GM23338 (cell line): ENCODE data around the gene DAB1. TPM values are rescaled to one million over a fixed set of nuclear protein-coding genes. Genes with fewer than 3 reads are reported as not detected.

Experiments
- ATAC-seq: fragments of 200-7000 bp; cut with Tn5 transposase; 3 replicates; pipeline ENCODE4 v1.9.1; 2020
- DNase-seq: peaks from one replicate; pipeline ENCODE4 v3.0.0-alpha.2; 2015; ENCODE audit warnings: low spot score
- H2AFZ ChIP-seq: fragments of 200-600 bp; sonication (generic); 2 replicates; pipeline ENCODE4 v1.8.0; 2016; ENCODE audit warnings: antibody characterized with exemption, mild to moderate bottlenecking, moderate library complexity
- H3F3A ChIP-seq: fragments of 200-600 bp; sonication (generic); replicated peaks from 2 replicates; pipeline ENCODE4 v1.8.0; 2017; ENCODE audit warnings: antibody characterized with exemption, mixed run types, low read depth
- H3K27ac ChIP-seq: fragments of 200-600 bp; sonication (generic); 2 replicates; pipeline ENCODE4 v1.6.1; 2016; ENCODE audit warnings: low read depth
- H3K27me3 ChIP-seq: fragments of 200-600 bp; sonication (generic); 2 replicates; pipeline ENCODE4 v1.8.0; 2016; ENCODE audit warnings: mild to moderate bottlenecking, mixed run types, moderate library complexity; ENCODE audit not compliant: insufficient read depth
- H3K36me3 ChIP-seq: fragments of 200-600 bp; sonication (generic); 2 replicates; pipeline ENCODE4 v1.8.0; 2016; ENCODE audit warnings: mild to moderate bottlenecking; ENCODE audit not compliant: insufficient read depth
- H3K4me1 ChIP-seq: fragments of 200-600 bp; sonication (generic); 2 replicates; pipeline ENCODE4 v1.8.0; 2016; ENCODE audit warnings: mild to moderate bottlenecking, moderate library complexity; ENCODE audit not compliant: insufficient read depth
- H3K4me2 ChIP-seq: fragments of 200-600 bp; sonication (generic); 2 replicates; pipeline ENCODE4 v1.7.1; 2017; ENCODE audit warnings: mixed run types
- H3K4me3 ChIP-seq: fragments of 200-600 bp; sonication (generic); 2 replicates; pipeline ENCODE4 v1.6.1; 2016; ENCODE audit warnings: mixed run types
- H3K79me2 ChIP-seq: fragments of 200-600 bp; sonication (generic); replicated peaks from 2 replicates; pipeline ENCODE4 v1.8.0; 2017; ENCODE audit warnings: mild to moderate bottlenecking; ENCODE audit not compliant: insufficient read depth
- H3K9me2 ChIP-seq: fragments of 200-600 bp; sonication (generic); 2 replicates; pipeline ENCODE4 v1.8.0; 2017; ENCODE audit not compliant: insufficient read depth
- H4K20me1 ChIP-seq: fragments of 200-600 bp; sonication (generic); replicated peaks from 2 replicates; pipeline ENCODE4 v1.8.0; 2017; ENCODE audit warnings: mild to moderate bottlenecking; ENCODE audit not compliant: insufficient read depth
- H3K27ac Mint-ChIP-seq: 2 replicates; pipeline ENCODE4 v1.8.0; 2020; ENCODE audit warnings: inconsistent platforms, mild to moderate bottlenecking, moderate library complexity, mixed read lengths
- H3K27me3 Mint-ChIP-seq: 3 replicates; pipeline ENCODE4 v1.8.0; 2022; ENCODE audit warnings: low read depth, mild to moderate bottlenecking, moderate library complexity, mixed read lengths, inconsistent platforms; ENCODE audit not compliant: insufficient read depth, poor library complexity
- H3K36me3 Mint-ChIP-seq: 3 replicates; pipeline ENCODE4 v1.8.0; 2021; ENCODE audit warnings: low read depth, mild to moderate bottlenecking, inconsistent platforms, moderate library complexity, mixed read lengths
- H3K4me1 Mint-ChIP-seq: 3 replicates; pipeline ENCODE4 v1.8.0; 2020; ENCODE audit warnings: mild to moderate bottlenecking, inconsistent platforms, mixed read lengths
- H3K4me3 Mint-ChIP-seq: 3 replicates; pipeline ENCODE4 v1.8.0; 2021; ENCODE audit warnings: moderate library complexity, mild to moderate bottlenecking, inconsistent platforms, mixed read lengths
- H3K9me3 Mint-ChIP-seq: 3 replicates; pipeline ENCODE4 v1.8.0; 2020; ENCODE audit warnings: moderate library complexity, mild to moderate bottlenecking, inconsistent platforms, mixed read lengths
- CTCF ChIP-seq, 2 experiments: fragments of 200-600 bp in 1 of 2; sonication (generic) in 1 of 2; conservative IDR thresholded peaks; 2 replicates each; pipeline versions ENCODE4 v1.5.1 to v1.6.1; 2016 to 2017; ENCODE audit warnings: antibody characterized with exemption in 2 of 2, low read depth in 2 of 2, mild to moderate bottlenecking in 2 of 2, moderate library complexity in 1 of 2
- EZH2phosphoT487 ChIP-seq: fragments of 200-600 bp; sonication (generic); IDR thresholded peaks from one replicate; pipeline ENCODE4 v1.8.1; 2018; ENCODE audit warnings: antibody characterized with exemption; ENCODE audit not compliant: unreplicated experiment
- ZNF114 ChIP-seq: fragments of 250-450 bp; sonication (Bioruptor Pico); IDR thresholded peaks from 2 replicates; pipeline ENCODE4 v1.5.0; 2020; ENCODE audit warnings: mild to moderate bottlenecking, moderate library complexity
- long read RNA-seq: library from polyadenylated mRNA; unstranded; transcript quantifications from one replicate; pipeline ENCODE4 v2.0.0, GENCODE V29; 2020; ENCODE audit not compliant: unreplicated experiment
- polyA plus RNA-seq: library from polyadenylated mRNA; unstranded; fragments of >200 nt; fragmentation: Nextera tagmentation; extraction: Ambion mirVana; gene quantifications from 2 replicates; pipeline ENCODE4 v1.2.1, GENCODE V29; 2016
- total RNA-seq: library from RNA; depleted of rRNA; stranded (reverse); fragments of >200 nt; shearing (Covaris generic); gene quantifications from 2 replicates; pipeline ENCODE4 v1.2.3, GENCODE V29; 2014; rRNA removed
- TF ChIP-seq, protein P1 (sequence below): IDR thresholded peaks from 2 replicates; pipeline ENCODE4 v1.6.1; 2016; ENCODE audit warnings: antibody characterized with exemption
- TF ChIP-seq, protein P2 (sequence below): IDR thresholded peaks from one replicate; pipeline ENCODE4 v1.6.1; 2018; ENCODE audit warnings: antibody characterized with exemption; ENCODE audit not compliant: unreplicated experiment

DAB1 gene
- total RNA-seq (13.2 and 14.5 TPM in 2 replicates), polyA plus RNA-seq (9.5 and 12.8 TPM in 2 replicates)
- long read RNA-seq, partial matches to known transcripts, result 1 of 5 reads
- long read RNA-seq, other reads (novel, unspliced or antisense), result 4 of 5 reads

GRCh38 chr1:57423656-57424211 lies at the start of gene DAB1:
Gene DAB1 (minus strand): TSS chr1:57424060. CDS start chr1:57291030, 133,030 bp downstream.
- DNase-seq (peak; percentile 50), ATAC-seq (peak; percentile 22)
- Mint-ChIP-seq H3K4me1 (peaks cover 26% of the 10 kb centered on the region), H3K27me3 (peaks cover 8% of the 10 kb centered on the region), H3K27ac (0 out of 2 replicates have a peak within 1 kb of the TSS, but pooled peaks have one; percentile 36), H3K9me3 (no peaks in the 10 kb centered on the region), H3K4me3 (peak within 1 kb of the TSS; percentile 91), H3K36me3 (no peaks in the 10 kb centered on the region; the same call in 2 of the 3 replicates)
- Histone ChIP-seq H3K27me3 (peaks cover 32% of the 10 kb centered on the region), H3F3A (peaks cover 6% of the 10 kb centered on the region), H3K36me3 (no peaks in the 10 kb centered on the region), H3K79me2 (peaks cover 24% of the 10 kb centered on the region), H3K27ac (peak within 1 kb of the TSS; percentile 46; the same call in 1 of the 2 replicates), H3K9me2 (0 out of 2 replicates have a peak, but pooled peaks cover 3% of the 10 kb centered on the region), H3K4me1 (peaks cover 24% of the 10 kb centered on the region), H2AFZ (peak within 1 kb of the TSS; percentile 93), H3K4me2 (peak within 1 kb of the TSS; percentile 92), H3K4me3 (peak within 1 kb of the TSS; percentile 82), H4K20me1 (no peaks in the 10 kb centered on the region)
- TF ChIP-seq, protein P1, sequence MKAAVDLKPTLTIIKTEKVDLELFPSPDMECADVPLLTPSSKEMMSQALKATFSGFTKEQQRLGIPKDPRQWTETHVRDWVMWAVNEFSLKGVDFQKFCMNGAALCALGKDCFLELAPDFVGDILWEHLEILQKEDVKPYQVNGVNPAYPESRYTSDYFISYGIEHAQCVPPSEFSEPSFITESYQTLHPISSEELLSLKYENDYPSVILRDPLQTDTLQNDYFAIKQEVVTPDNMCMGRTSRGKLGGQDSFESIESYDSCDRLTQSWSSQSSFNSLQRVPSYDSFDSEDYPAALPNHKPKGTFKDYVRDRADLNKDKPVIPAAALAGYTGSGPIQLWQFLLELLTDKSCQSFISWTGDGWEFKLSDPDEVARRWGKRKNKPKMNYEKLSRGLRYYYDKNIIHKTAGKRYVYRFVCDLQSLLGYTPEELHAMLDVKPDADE, result no peak
- TF ChIP-seq, protein P2, sequence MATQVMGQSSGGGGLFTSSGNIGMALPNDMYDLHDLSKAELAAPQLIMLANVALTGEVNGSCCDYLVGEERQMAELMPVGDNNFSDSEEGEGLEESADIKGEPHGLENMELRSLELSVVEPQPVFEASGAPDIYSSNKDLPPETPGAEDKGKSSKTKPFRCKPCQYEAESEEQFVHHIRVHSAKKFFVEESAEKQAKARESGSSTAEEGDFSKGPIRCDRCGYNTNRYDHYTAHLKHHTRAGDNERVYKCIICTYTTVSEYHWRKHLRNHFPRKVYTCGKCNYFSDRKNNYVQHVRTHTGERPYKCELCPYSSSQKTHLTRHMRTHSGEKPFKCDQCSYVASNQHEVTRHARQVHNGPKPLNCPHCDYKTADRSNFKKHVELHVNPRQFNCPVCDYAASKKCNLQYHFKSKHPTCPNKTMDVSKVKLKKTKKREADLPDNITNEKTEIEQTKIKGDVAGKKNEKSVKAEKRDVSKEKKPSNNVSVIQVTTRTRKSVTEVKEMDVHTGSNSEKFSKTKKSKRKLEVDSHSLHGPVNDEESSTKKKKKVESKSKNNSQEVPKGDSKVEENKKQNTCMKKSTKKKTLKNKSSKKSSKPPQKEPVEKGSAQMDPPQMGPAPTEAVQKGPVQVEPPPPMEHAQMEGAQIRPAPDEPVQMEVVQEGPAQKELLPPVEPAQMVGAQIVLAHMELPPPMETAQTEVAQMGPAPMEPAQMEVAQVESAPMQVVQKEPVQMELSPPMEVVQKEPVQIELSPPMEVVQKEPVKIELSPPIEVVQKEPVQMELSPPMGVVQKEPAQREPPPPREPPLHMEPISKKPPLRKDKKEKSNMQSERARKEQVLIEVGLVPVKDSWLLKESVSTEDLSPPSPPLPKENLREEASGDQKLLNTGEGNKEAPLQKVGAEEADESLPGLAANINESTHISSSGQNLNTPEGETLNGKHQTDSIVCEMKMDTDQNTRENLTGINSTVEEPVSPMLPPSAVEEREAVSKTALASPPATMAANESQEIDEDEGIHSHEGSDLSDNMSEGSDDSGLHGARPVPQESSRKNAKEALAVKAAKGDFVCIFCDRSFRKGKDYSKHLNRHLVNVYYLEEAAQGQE, result peak; percentile 9
- TF ChIP-seq ZNF114, result no peak
- no peak for TF ChIP-seq CTCF (conservative IDR thresholded peaks at IDR 0.05; ENCODE audit: low read depth in 2 of 2)

- H3K27ac Mint-ChIP-seq, result no peak overlapping the region; the same call in 1 of the 2 replicates
- ATAC-seq (no peak), DNase-seq (no peak)
- Histone ChIP-seq H3K27me3 (no peaks in the 10 kb centered on the region), H2AFZ (no peak overlapping the region), H3K79me2 (no peaks in the 10 kb centered on the region), H3K36me3 (no peaks in the 10 kb centered on the region), H3K4me1 (peaks cover 23% of the 10 kb centered on the region), H3K4me3 (no peak overlapping the region), H3K4me2 (no peak overlapping the region), H4K20me1 (no peaks in the 10 kb centered on the region), H3K9me2 (peaks cover 4% of the 10 kb centered on the region; the same call in 1 of the 2 replicates), H3F3A (no peaks in the 10 kb centered on the region), H3K27ac (no peak overlapping the region)
- no peaks in the 10 kb centered on the region for H3K27me3 Mint-ChIP-seq
- no peak for TF ChIP-seq EZH2phosphoT487
- H3K36me3 Mint-ChIP-seq, result peaks cover 8% of the 10 kb centered on the region; the same call in 2 of the 3 replicates
- no peak overlapping the region for H3K4me3 Mint-ChIP-seq
- H3K9me3 Mint-ChIP-seq, result peaks cover 11% of the 10 kb centered on the region
- H3K4me1 Mint-ChIP-seq, result peaks cover 19% of the 10 kb centered on the region
These were observed 49.6 kb upstream of the DAB1 start for GRCh38 chr1:57473448-57473847.
